Smooth muscle cell (in vitro differentiated cells): ENCODE measurements around the gene ARL2. TPM values are rescaled to one million over a fixed set of nuclear protein-coding genes. Genes with fewer than 3 reads are reported as not detected.
"Not testable (repeated sequence)": the region's sequence is repeated elsewhere in the genome, so short reads cannot be mapped to it uniquely, and the experiment has no call there.

Source experiments
- DNase-seq: peaks from one replicate; lab custom pipeline; 2025; ENCODE audit not compliant: unreplicated experiment; lab: John Stamatoyannopoulos, UW
- H2AFZ ChIP-seq: fragments of 200-600 bp; sonication (generic); 2 replicates; pipeline ENCODE4 v1.6.0; 2016; ENCODE audit warnings: antibody characterized with exemption, low read depth, mild to moderate bottlenecking
- H3F3A ChIP-seq: fragments of 200-600 bp; sonication (generic); 2 replicates; pipeline ENCODE4 v1.6.0; 2017; ENCODE audit warnings: antibody characterized with exemption, low read depth
- H3K27ac ChIP-seq: fragments of 200-600 bp; sonication (generic); 2 replicates; pipeline ENCODE4 v1.5.1; 2016; ENCODE audit warnings: low read depth, mild to moderate bottlenecking
- H3K27me3 ChIP-seq: fragments of 200-600 bp; sonication (generic); 2 replicates; pipeline ENCODE4 v1.6.1; 2016; ENCODE audit warnings: low read depth, mild to moderate bottlenecking
- H3K36me3 ChIP-seq: fragments of 200-600 bp; sonication (generic); 2 replicates; pipeline ENCODE4 v1.5.1; 2016; ENCODE audit warnings: low read depth
- H3K4me1 ChIP-seq: fragments of 200-600 bp; sonication (generic); 2 replicates; pipeline ENCODE4 v1.5.1; 2016; ENCODE audit warnings: low read depth
- H3K4me2 ChIP-seq: fragments of 200-600 bp; sonication (generic); 2 replicates; pipeline ENCODE4 v1.6.0; 2016; ENCODE audit warnings: mild to moderate bottlenecking
- H3K4me3 ChIP-seq: fragments of 200-600 bp; sonication (generic); 2 replicates; pipeline ENCODE4 v1.5.1; 2016; ENCODE audit warnings: mild to moderate bottlenecking
- H3K79me2 ChIP-seq: fragments of 200-600 bp; sonication (generic); 2 replicates; pipeline ENCODE4 v1.6.0; 2016; ENCODE audit warnings: low read depth, mild to moderate bottlenecking
- H3K9ac ChIP-seq: fragments of 200-600 bp; sonication (generic); 2 replicates; pipeline ENCODE4 v1.6.0; 2016; ENCODE audit warnings: low read depth
- H3K9me3 ChIP-seq: fragments of 200-600 bp; sonication (generic); replicated peaks from 2 replicates; pipeline ENCODE4 v1.5.1; 2016; ENCODE audit warnings: low read depth
- H4K20me1 ChIP-seq: fragments of 200-600 bp; sonication (generic); 2 replicates; pipeline ENCODE4 v1.6.0; 2016; ENCODE audit warnings: low read depth
- CTCF ChIP-seq: fragments of 200-600 bp; sonication (generic); IDR thresholded peaks from 2 replicates; pipeline ENCODE4 v1.5.1; 2017; ENCODE audit warnings: borderline replicate concordance, mild to moderate bottlenecking, antibody characterized with exemption; ENCODE audit not compliant: insufficient read depth, poor library complexity, severe bottlenecking
- WGBS: methylation state at CpG from one replicate; pipeline ENCODE4 v1.1.7; 2016; ENCODE audit warnings: low lambda C conversion rate; 5-methylcytosine and 5-hydroxymethylcytosine counted together
- polyA plus RNA-seq: library from polyadenylated mRNA; unstranded; fragments of >200 nt; fragmentation: Nextera tagmentation; extraction: Ambion mirVana; gene quantifications from 2 replicates; pipeline ENCODE4 v1.2.1, GENCODE V29; 2016
- total RNA-seq: library from RNA; depleted of rRNA; stranded (reverse); fragments of >200 nt; gene quantifications from 2 replicates; pipeline ENCODE4 v1.2.3, GENCODE V29; 2014

The ARL2 gene
- total and polyA plus RNA-seq, 2 experiments from 2014 or later: 83.3 to 122 TPM

GRCh38 chr11:65003282-65003681 lies 10.7 kb upstream of the ARL2 start:
- no peaks in the 10 kb centered on the region for H3F3A ChIP-seq
- no peaks in the 10 kb centered on the region for H3K4me1 ChIP-seq
- H3K9me3 ChIP-seq: no peaks in the 10 kb centered on the region
- H3K27ac ChIP-seq: no peak overlapping the region
- no peak for TF ChIP-seq CTCF
- no peak overlapping the region for H3K4me3 ChIP-seq
- 79% methylated on average over 7 of the region's 7 CpGs for WGBS
- no peak overlapping the region for H2AFZ ChIP-seq
- H4K20me1 ChIP-seq: no peaks in the 10 kb centered on the region
- DNase-seq: no peak
- no peak overlapping the region for H3K4me2 ChIP-seq
- no peaks in the 10 kb centered on the region for H3K79me2 ChIP-seq
- no peak overlapping the region for H3K9ac ChIP-seq
- H3K36me3 ChIP-seq: no peaks in the 10 kb centered on the region
- H3K27me3 ChIP-seq: no peaks in the 10 kb centered on the region

GRCh38 chr11:65003968-65004367 lies 10.0 kb upstream of the ARL2 start:
- H3K9me3 ChIP-seq, H3K79me2 ChIP-seq, H3F3A ChIP-seq, H3K4me3 ChIP-seq, DNase-seq, H2AFZ ChIP-seq, H3K9ac ChIP-seq, H3K4me2 ChIP-seq, H3K36me3 ChIP-seq, H4K20me1 ChIP-seq, H3K27me3 ChIP-seq, H3K4me1 ChIP-seq, H3K27ac ChIP-seq: not testable (repeated sequence)
- WGBS: 53% methylated on average over 3 of the region's 3 CpGs

GRCh38 chr11:65008016-65008415 lies 5.9 kb upstream of the ARL2 start:
- no peaks in the 10 kb centered on the region for H3F3A ChIP-seq
- no peak overlapping the region for H3K27ac ChIP-seq
- H3K9ac ChIP-seq: peak overlapping the region; percentile 46
- no peaks in the 10 kb centered on the region for H3K27me3 ChIP-seq
- H3K36me3 ChIP-seq: no peaks in the 10 kb centered on the region
- H3K4me3 ChIP-seq: no peak overlapping the region
- no peak for DNase-seq
- H3K4me1 ChIP-seq: peaks cover 2% of the 10 kb centered on the region
- no peaks in the 10 kb centered on the region for H3K79me2 ChIP-seq
- TF ChIP-seq CTCF: no peak
- H2AFZ ChIP-seq: no peak overlapping the region
- H3K9me3 ChIP-seq: no peaks in the 10 kb centered on the region
- WGBS: 87% methylated on average over 7 of the region's 7 CpGs
- H3K4me2 ChIP-seq: no peak overlapping the region
- no peaks in the 10 kb centered on the region for H4K20me1 ChIP-seq

- Histone ChIP-seq H3K79me2 (no peaks in the 10 kb centered on the region), H3F3A (no peaks in the 10 kb centered on the region), H2AFZ (no peak overlapping the region), H3K4me1 (peaks cover 5% of the 10 kb centered on the region), H4K20me1 (no peaks in the 10 kb centered on the region), H3K4me2 (no peak overlapping the region), H3K36me3 (no peaks in the 10 kb centered on the region), H3K9ac (no peak overlapping the region), H3K27ac (no peak overlapping the region), H3K27me3 (no peaks in the 10 kb centered on the region), H3K9me3 (no peaks in the 10 kb centered on the region), H3K4me3 (no peak overlapping the region)
- DNase-seq: no peak
- no peak for TF ChIP-seq CTCF
- WGBS: 83% methylated on average over 2 of the region's 2 CpGs
Measured at GRCh38 chr11:65008873-65009272, 5.1 kb upstream of the ARL2 start.
